Left colon (tissue), 2 donors: Measurements from ENCODE around the gene UGT1A8. TPM values are rescaled to one million over a fixed set of nuclear protein-coding genes. Genes with fewer than 3 reads are reported as not detected.

Experiments
- ATAC-seq: fragments of 200-7000 bp; cut with Tn5 transposase; one replicate; pipeline ENCODE4 v1.9.1; 2020; ENCODE audit warnings: mild to moderate bottlenecking, moderate library complexity
- DNase-seq, 2 donors: peaks; one replicate each; pipeline ENCODE4 v3.0.0-alpha.2; 2020
- intact Hi-C, 2 donors: fragments of 100-400 bp; cut with DNase I in 1 of 2; cut with micrococcal nuclease in 1 of 2; formaldehyde crosslinking; loops; one replicate each; pipeline versions ENCODE4 v1.11.2 to v1.14.0; 2022; cut with DNase I, micrococcal nuclease
- total RNA-seq, 2 donors: library from RNA; stranded (reverse); fragmentation: NEBNext Ultra II Directional; extraction: Animal tissue kit (Norgen Biotek cat#: 25700); gene quantifications; one replicate each; pipeline ENCODE4 v1.2.1, GENCODE V29; 2021
- donor health status: DM: no; HTN: no; CAD: no.
- donor health status: DM: yes; HTN: yes; CAD: no.

Gene UGT1A8
- total RNA-seq, 2 donors from 2014 or later = 19.3 to 25.1 TPM

DNA sequence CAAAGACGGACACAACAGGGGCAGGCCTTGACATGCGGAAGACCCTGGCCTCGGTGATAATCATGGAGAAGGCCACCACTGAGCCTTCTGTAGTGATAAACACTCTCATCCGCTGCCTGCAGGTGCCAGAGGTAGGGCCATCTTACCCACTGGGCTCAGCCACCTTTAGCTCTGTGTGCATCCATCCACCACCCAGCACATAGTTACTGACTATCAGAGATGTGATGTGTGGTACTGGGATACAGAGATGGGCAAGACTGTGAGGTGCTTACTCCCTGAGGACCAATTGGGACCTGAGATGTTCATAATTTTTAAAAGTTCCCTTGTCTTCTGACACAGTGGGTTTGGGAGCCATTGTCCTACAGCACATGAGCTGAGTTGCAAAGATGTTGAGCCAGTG, 162.3 kb downstream of the UGT1A8 start:
- intact Hi-C loops = no loop called here
- ATAC-seq (no peak), DNase-seq (no peak)

DNA sequence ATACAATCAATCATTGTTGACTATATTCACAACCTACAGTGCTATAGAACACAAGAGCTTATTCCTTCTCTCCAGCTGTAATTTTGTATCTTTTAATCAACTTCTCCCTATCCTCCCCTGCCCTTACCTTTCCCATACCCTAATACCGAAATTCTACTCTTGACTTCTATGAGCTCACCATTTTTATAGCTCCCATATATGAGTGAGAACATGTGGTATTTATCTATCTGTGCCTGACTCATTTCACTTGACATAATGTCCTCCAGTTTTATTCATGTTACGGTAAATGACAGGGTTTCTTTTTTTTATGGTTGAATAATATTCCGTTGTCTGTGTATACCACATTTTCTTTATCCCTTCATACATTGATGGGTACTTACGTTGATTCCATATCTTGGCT, 163.3 kb downstream of the UGT1A8 start:
- no peak for ATAC-seq
- no peak for DNase-seq

DNA sequence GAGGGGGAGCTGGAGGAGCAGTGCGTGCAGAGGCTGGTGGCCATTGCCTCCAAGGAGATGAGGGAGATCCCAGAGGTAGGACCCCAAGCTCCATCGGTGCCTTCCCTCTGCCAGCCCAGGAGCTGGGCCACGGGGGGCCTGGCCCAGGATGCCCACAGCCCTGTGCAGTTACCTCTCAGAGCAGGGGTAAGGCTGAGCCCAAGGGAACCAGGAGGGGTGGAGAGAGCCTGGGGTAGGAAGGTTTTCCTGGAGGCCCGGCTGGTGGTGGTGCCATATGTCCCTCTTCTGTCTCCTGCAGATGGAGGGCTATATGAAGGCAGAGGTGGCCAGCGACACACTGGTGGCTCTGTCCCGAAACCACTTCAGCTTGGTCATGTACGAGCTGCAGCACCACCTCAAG, 172.1 kb downstream of the UGT1A8 start:
- DNase-seq = no peak

More for the DNA sequence above, 163.3 kb downstream of the UGT1A8 start:
- intact Hi-C loops = no loop called here

DNA sequence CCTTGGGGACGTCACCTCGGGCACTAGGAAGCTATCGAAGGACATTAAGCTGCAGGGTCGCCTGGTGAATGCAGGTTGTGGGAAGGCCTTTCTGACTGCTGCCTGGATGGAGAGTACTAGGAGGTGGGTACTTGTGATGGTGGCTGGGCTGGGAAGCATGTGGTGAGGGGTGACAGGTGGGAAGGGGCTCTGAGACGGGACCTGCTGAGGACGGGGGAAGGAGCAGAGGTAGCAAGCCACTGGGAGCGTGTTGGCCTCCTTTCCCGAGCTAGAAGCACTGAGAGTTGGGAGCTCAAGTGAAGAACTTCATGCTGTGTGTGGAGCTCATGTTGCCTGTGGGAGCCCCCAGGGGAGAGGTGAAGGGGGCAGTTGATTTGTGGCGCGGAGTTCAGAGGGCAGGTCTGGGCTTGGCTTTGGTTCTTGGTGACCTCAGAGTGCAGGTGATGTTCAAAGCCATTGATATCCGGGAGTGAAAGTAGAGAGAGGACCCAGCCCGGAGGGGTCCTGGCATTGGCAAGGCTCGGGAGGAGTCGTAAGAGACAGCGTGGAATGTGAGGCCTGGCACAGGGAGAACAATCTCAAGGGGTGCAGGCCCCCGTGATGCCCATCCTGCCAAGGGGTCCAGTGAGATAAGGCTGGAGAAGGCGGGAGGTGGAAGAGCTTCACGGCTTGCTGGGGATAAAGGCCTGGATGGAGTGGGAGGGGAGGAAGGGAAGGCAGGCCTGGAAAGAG, 173.9 kb downstream of the UGT1A8 start:
- ATAC-seq (no peak), DNase-seq (no peak)
- intact Hi-C loops = no loop called here

More for the DNA sequence above, 172.1 kb downstream of the UGT1A8 start:
- ATAC-seq = no peak
- intact Hi-C loops = no loop called here

DNA sequence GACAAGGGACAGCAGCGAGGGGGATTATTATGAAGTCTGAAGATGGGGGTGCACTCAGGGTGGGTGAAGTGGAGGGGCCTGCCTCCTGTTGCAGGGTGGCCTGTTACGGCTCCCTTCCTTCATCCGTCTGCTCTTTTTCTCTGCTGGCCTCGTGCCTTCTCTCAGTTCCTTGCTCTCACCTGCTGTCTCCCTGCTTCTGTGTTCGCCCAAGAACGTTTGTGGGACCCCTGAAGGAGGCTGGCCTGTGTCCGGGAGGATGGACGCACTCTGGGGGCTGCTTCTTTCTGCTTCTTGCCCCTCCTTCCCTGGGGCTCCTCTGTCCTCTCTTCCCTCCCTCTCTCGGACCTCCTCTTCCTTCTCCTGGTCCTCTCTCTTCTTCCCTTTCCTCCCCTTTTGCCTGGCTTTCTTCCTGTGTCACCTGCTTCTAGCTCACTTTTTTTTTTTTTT, 174.5 kb downstream of the UGT1A8 start:
- DNase-seq (no peak), ATAC-seq (no peak)
- intact Hi-C loops = no loop called here

DNA sequence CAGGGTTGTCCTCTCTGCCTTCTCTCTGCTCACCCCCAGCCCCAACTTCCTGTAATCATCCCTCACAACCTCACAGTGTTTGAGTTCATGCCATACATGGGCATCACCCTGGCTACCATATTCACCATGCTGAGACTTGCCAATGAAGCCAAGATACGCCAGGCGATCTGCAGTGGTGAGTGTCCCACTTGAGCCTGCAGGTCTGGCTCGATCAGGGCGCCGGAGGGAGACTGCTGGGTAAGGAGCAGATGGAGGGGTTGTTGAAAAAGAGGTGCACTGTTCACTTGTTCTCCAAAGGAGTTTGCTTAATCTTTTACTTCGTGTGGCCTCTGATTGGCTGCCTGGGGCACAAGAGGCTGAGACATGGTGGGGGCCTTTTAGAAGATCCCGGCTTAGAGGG, 175.3 kb downstream of the UGT1A8 start:
- intact Hi-C loops = no loop called here
- ATAC-seq (no peak), DNase-seq (no peak)

DNA sequence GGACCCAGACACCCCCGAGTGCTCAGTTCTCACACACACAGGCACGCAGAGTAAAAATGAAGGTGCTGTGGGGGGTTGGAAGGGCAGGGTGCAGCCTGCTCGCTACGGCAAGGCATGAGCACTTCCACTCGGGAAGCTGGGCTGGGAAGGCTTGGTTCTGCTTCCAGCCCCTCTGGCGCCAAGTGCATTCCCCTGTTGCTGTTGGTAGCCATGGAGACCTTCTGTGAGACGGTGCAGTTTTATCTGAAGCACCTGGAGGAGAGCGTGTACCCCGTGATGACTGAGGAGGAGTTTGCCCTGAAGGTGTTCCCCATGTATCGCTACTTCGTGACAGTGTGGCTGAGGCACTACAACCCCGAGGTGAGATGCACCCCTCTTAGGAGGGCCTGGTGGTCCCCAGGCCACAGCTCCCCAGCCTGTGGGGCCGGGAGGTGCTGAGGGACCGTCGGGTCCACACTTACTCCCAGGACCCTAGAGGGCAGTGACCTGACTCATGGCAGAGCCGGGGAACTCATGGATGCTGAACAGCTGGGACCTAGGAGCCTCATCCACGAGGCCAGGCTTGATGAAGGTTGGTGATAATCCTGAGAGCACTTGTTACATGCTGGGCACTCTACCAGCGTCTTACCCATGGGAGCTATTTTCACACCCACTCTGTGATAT, 176.2 kb downstream of the UGT1A8 start:
- intact Hi-C loops = no loop called here
- ATAC-seq (no peak), DNase-seq (no peak)

DNA sequence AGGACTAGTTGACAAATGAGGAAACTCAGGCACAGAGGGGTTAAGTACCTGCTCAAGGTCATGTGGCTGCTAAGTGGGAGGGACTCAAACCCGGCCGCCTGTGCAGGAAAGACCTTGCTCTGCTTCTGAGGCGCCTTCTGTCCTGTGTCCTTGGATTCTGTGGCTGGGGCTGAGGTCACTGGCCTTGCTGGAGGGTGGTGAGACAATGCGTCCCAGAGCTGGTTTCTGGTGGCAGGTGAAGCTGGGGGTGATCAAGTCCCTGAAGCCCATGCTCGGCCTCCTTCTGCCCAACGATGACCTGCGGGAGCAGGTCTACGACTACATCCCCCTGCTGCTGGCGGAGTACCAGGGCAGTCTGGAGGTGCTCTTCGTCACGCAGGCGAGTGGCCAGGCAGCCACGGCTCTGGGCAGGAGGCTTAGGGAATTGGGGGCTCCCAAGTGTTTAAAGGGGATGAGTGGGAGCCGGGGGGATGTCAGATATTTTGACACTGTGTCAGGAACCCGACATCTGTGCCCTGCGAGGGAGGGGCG, 176.8 kb downstream of the UGT1A8 start:
- intact Hi-C loops = no loop called here
- DNase-seq (no peak), ATAC-seq (no peak)

DNA sequence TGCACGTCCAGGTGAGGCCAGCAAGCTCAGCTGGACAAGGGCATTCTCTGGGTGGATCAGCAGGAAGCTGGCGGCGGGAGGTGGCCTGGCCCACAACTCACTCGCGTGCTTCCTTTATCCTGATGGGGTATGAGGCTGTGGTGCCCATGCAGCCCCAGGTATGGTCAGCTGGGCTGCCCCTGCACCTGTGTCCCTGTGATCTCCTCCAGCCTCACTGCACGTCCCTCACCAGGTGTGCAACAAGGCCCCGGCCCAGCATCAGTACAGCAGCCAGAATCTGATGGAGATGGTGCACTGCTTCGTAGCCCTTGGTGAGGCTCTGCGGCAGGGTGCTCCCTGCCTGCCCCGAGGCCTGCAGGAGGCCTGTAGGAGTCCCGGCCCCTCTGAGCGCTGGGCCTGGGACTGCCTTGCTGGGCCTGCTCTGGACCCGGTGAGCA, 178.3 kb downstream of the UGT1A8 start:
- intact Hi-C loops = no loop called here
- no peak for DNase-seq
- no peak for ATAC-seq

DNA sequence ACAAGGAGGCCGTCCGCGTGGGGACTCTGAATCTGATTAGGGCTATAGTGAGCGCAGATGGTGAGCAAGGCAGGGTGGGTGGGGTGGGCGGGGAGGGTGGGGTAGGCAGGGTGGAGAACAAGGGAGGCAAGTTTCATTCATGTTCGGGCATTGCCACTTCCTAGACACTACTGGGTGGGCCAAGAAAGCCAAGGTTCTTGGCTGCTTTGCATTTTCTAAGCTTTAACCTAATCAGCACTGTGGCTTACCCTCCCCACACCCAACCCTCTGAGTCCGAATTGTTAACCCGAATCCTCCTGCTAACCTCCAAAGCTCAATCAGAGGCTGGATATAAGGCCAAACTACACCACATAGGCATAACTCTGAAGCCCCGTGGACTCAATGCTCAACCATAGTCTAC, 178.8 kb downstream of the UGT1A8 start:
- no peak for DNase-seq
- intact Hi-C loops = no loop called here
- ATAC-seq = no peak

DNA sequence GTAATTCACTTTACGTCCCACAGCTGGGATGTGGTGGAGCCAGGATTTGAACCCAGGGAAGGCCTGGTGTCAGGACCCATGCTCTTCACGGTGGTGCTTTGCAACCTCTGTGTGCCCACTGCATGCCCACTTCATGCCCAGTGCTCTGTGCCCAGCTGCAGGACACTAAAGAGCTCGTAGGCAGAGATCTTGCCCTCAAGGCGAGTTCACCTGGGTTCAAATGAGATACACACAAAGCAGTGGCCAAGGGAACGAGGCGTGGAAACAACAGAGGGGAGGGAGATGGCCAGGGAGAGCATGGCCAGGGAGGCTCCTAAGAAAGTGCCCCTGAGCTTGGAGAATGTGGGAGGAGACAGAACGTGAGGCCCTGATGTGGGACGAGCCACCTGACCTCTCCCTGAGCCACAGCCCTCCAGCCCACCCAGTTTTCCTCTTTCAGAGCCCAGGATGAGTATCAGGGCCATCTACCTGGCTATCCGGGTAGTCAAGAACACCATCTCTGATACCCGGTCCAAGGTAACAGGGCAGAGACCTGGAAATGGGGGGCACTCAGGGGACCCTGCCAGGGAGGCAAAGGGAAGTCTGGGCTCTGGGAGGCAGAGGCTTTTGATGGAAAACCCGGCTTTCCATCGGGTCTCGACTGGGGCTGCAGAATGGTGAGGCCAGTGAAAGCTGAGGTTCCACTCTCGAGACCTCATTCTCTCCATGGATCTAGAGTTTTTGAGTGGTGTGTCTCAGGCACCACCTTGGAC, 181.1 kb downstream of the UGT1A8 start:
- ATAC-seq (no peak), DNase-seq (no peak)
- intact Hi-C loops = no loop called here

DNA sequence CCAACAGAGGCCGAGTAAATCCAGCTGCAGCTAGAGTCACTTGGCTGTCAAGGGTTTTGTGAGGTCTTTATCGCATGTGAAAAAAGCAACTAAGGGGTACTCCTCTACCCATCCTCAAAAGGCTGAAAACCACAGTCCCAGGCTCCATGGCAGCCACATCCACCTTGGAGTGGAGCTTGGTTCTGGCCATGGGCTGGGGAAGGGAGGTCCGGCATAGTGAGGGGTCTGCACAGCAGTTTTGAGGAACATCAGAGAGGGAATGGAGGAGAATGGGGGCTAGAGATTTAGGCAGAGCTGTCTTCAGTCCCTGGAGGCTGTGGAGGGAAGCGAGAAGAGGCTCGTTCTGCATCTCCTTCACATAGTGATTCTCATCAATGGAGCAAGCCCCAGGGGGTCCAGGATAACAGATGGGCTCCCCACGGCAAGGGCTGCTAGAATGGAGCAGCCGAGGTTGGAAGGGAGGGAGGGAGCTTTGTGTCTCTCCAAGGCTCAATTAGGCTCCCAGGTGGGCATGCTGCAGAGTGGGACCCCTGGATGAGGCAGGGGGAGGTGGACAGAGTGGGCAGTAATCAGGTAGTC, 181.7 kb downstream of the UGT1A8 start:
- DNase-seq = no peak
- no peak for ATAC-seq
- intact Hi-C loops = no loop called here

DNA sequence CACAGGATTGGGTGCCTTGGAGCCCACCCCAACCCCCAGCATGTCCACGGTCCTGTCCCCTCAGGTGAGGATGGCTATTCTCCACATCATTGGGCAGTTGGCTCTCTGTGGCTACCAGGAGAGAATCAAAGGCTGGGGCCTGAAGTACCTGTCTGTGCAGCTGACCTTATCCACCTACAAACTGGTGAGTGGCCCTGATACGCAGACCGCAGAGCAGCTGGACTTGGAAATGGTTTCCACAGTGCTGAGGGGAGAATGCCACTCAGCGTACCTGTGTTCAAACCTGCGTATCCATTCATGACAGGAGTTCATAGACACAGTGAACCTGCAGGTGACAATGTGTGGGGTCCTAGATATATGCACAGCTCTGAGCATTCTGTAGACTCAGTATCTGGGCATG, 182.3 kb downstream of the UGT1A8 start:
- ATAC-seq (no peak), DNase-seq (no peak)
- intact Hi-C loops = no loop called here

DNA sequence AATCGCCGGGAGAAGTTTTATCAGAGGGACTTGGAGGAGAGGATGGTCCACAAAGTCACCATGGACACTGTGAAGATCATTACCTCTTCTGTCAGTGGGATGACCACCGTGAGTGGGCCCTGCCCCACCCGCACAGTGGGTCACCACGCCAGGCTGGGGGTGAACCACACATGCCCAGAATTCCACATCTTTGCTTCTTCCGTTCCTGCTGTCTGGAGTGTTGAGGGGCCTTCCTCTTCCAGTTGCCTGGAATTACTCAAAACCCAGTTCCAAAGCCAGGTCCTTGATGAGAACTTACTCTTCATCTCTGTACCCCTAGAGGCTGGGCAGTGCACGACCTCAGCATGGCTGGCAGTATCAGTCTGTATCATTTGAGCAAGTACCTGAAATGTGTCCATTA, 182.8 kb downstream of the UGT1A8 start:
- intact Hi-C loops = no loop called here
- no peak for DNase-seq
- no peak for ATAC-seq

DNA sequence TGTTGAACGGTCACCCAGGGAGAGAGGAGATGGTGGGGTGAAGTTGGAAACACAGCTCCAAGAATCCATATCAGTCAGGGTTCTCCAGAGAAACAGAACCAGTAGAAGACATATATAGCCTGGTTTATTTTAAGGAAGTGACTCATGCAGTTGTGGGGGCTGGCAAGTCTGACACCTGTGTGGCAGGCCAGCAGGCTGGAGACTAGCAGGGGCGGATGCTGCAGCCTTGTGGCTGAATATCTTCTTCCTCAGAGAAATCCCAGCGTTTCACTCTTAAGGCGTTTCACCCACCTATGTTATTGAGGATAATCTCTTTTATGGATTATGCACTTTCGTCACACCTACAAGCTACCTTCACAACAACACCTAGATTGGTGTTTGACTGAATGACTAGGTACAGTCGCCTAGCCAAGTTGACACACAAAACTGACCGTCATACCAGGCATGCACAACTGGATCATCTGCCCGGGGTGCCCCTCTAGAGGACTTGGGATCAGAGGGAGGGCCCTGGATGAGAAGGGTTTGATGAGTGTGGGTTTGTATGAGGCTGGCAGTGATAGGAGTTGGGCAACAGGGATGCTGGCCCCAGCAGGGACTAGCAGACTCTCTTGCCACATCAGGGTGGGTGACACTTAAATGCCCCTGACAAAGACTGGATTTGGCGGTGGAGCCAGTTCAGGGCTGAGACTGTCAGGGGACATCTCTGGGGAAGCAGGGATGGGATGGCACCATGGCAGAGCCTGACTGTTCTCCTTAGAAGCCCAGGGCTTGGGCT, 184.1 kb downstream of the UGT1A8 start:
- ATAC-seq (no peak), DNase-seq (no peak)
- intact Hi-C loops = no loop called here

DNA sequence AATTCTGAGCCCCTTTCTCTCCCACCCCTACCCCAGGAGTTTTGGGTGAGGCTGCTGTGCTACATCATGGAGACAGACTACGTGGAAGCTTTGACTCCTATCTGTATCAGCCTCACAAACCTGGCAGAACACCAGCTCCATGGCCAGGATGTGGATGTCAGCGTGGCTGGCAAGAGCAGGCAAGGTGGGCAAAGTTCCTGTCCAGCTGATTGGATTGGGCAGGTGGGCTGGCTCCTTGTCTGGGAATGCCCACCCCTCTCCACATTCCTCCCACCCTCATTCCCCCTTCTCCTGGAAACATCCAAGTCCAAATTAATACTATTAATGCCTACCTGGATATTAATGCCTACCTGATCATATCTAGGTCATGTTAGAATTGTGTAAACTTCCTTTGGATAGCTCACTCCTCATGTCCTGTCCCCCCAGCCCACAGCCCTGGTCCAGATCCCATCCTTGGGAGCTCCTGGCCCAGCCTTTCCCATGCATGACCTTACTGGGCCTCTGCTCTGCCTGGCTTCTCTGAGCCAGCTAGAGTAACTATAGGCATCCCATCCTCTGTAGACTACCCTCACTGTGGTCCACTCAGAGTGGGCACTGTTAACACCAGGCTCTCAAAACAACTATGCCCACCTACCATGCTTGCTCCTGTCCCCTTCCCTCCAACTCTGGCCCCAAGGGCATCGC, 184.8 kb downstream of the UGT1A8 start:
- intact Hi-C loops = no loop called here
- no peak for DNase-seq

DNA sequence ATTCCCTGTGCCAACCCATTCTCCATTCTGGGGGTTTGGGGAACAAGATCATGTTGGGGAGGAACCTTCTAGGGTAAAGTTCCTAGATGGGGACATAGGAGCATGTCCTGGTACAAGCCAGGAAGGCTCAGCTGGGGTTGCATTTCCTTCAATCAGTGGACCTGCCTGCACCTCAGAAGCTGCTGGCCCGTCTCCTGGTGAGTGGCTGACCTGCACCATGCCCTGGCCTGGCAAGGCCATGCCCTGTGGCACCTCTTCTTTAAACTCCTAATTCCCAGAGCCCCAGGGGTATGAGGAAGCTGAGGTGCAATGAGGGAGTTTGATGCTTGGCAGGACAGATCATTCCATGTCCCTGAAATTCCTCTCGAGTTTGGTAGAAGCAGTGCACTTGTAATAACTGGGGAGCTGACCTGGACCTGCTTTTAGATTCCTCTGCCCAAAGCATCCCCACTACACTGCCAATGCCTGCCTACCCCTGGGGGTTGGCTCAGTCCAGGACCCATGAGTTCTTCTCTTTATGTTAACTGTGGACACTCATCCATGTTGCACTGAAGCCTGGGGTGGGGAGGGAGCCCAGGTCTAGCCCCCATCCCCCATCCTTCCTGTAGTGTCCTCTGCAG, 186.0 kb downstream of the UGT1A8 start:
- ATAC-seq = no peak
- no peak for DNase-seq
- intact Hi-C loops = no loop called here

More for the DNA sequence above, 184.8 kb downstream of the UGT1A8 start:
- ATAC-seq = no peak

DNA sequence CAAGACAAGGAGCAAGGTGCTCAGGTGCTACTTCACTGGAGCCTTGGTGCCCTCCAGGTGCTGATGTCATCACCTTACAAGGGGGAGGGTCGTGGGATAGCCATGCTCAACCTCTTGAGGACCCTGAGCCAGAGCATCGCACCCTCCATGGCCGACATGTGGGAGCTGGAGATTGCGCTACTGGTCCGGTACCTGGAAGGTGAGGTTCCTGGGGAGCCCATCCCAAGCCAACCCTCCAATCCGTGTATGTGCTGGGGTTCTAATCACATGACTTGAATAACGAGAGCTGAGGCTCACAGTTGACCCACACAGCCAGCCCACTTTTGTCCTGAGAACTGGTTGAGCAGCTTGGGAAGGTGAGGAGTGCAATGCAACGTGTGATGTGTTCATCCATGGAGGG, 186.6 kb downstream of the UGT1A8 start:
- intact Hi-C loops = no loop called here
- DNase-seq = no peak
- ATAC-seq = no peak
